Measurements from ENCODE around the gene LANCL1. TPM values are rescaled to one million over a fixed set of nuclear protein-coding genes. Genes with fewer than 3 reads are reported as not detected.
"Not testable (repeated sequence)": the region's sequence is repeated elsewhere in the genome, so short reads cannot be mapped to it uniquely, and the experiment has no call there.

The LANCL1 gene
- polyA plus RNA-seq, 4 donors = 75.3 to 92.6 (median 87.4) TPM

GRCh38 chr2:210460322-210461227, 16.0 kb downstream of the LANCL1 start:
- no peak for DNase-seq (ENCODE audit: low read depth in 4 of 4, low spot score in 3 of 4)

GRCh38 chr2:210459880-210460279, 16.7 kb downstream of the LANCL1 start:
- DNase-seq (ENCODE audit: low read depth in 4 of 4, low spot score in 3 of 4) = no peak

GRCh38 chr2:210459407-210459806, 17.2 kb downstream of the LANCL1 start:
- DNase-seq (ENCODE audit: low read depth in 4 of 4, low spot score in 3 of 4) = no peak

- DNase-seq (ENCODE audit: low read depth in 4 of 4, low spot score in 3 of 4) = no peak
These were observed 18.2 kb downstream of the LANCL1 start for GRCh38 chr2:210458395-210458794.

- no peak for DNase-seq (ENCODE audit: low read depth in 4 of 4, low spot score in 3 of 4)
These were observed 20.0 kb downstream of the LANCL1 start for GRCh38 chr2:210456571-210456970.

- no peak for DNase-seq (ENCODE audit: low read depth in 4 of 4, low spot score in 3 of 4)
These were observed 22.2 kb downstream of the LANCL1 start for GRCh38 chr2:210454336-210454735.

- no peak for DNase-seq (ENCODE audit: low read depth in 4 of 4, low spot score in 3 of 4)
These were observed 24.4 kb downstream of the LANCL1 start for GRCh38 chr2:210452194-210452593.

- DNase-seq (ENCODE audit: low read depth in 4 of 4, low spot score in 3 of 4) = not testable (repeated sequence)
These were observed 25.6 kb downstream of the LANCL1 start for GRCh38 chr2:210450942-210451341.

GRCh38 chr2:210445732-210446131, 30.8 kb downstream of the LANCL1 start:
- DNase-seq (ENCODE audit: low read depth in 4 of 4, low spot score in 3 of 4) = no peak

GRCh38 chr2:210445116-210445707, 31.3 kb downstream of the LANCL1 start:
- DNase-seq (ENCODE audit: low read depth in 4 of 4, low spot score in 3 of 4) = no peak

- no peak for DNase-seq (ENCODE audit: low read depth in 4 of 4, low spot score in 3 of 4)
These were observed 33.0 kb downstream of the LANCL1 start for GRCh38 chr2:210443527-210443926.

- no peak for DNase-seq (ENCODE audit: low read depth in 4 of 4, low spot score in 3 of 4)
These were observed 33.7 kb downstream of the LANCL1 start for GRCh38 chr2:210442878-210443277.

- no peak for DNase-seq (ENCODE audit: low read depth in 4 of 4, low spot score in 3 of 4)
These were observed 34.1 kb downstream of the LANCL1 start for GRCh38 chr2:210442457-210442856.

GRCh38 chr2:210440206-210440605, 36.4 kb downstream of the LANCL1 start:
- DNase-seq (ENCODE audit: low read depth in 4 of 4, low spot score in 3 of 4) = no peak

- no peak for DNase-seq (ENCODE audit: low read depth in 4 of 4, low spot score in 3 of 4)
These were observed 41.1 kb downstream of the LANCL1 start for GRCh38 chr2:210435439-210435838.

GRCh38 chr2:210432633-210433032, 43.9 kb downstream of the LANCL1 start:
- no peak for DNase-seq (ENCODE audit: low read depth in 4 of 4, low spot score in 3 of 4)

GRCh38 chr2:210429403-210430137, 47.0 kb downstream of the LANCL1 start:
- no peak for DNase-seq (ENCODE audit: low read depth in 4 of 4, low spot score in 3 of 4)

GRCh38 chr2:210428393-210429179, 48.0 kb downstream of the LANCL1 start:
- no peak for DNase-seq (ENCODE audit: low read depth in 4 of 4, low spot score in 3 of 4)

- not testable (repeated sequence) for DNase-seq (ENCODE audit: low read depth in 4 of 4, low spot score in 3 of 4)
These were observed 49.2 kb downstream of the LANCL1 start for GRCh38 chr2:210427309-210427708.

- DNase-seq (ENCODE audit: low read depth in 4 of 4, low spot score in 3 of 4) = no peak
These were observed 54.2 kb downstream of the LANCL1 start for GRCh38 chr2:210422366-210422765.

GRCh38 chr2:210421916-210422315, 54.6 kb downstream of the LANCL1 start:
- DNase-seq (ENCODE audit: low read depth in 4 of 4, low spot score in 3 of 4) = no peak
